ENCODE results near the gene CENPP.

The CENPP gene

GRCh38 chr9:92550765-92551164 is 225.0 kb downstream of the CENPP start:
- Histone ChIP-seq H3K36me3 (ENCODE audit: control insufficient read depth in 4 of 4, insufficient read depth in 4 of 4, low read length in 3 of 4) (no peaks in the 10 kb centered on the region), H3K9me3 (ENCODE audit: control extremely low read depth in 1 of 5, control insufficient read depth in 4 of 5, insufficient read depth in 2 of 5, low read depth in 1 of 5, low read length in 4 of 5) (no peaks in the 10 kb centered on the region), H3K4me1 (ENCODE audit: control extremely low read depth in 1 of 4, control insufficient read depth in 4 of 4, insufficient read depth in 4 of 4, low read length in 3 of 4) (no peaks in the 10 kb centered on the region), H3K27ac (ENCODE audit: insufficient read depth in 1 of 2, low read depth in 1 of 2, low read length in 2 of 2, poor library complexity in 1 of 2, severe bottlenecking in 2 of 2) (no peak overlapping the region), H3K4me3 (ENCODE audit: control insufficient read depth in 1 of 7, extremely low read depth in 1 of 7, insufficient read depth in 4 of 7, low read depth in 2 of 7, low read length in 6 of 7) (no peak overlapping the region), H3K27me3 (replicated peaks in 2 of 5; ENCODE audit: control insufficient read depth in 4 of 5, insufficient read depth in 5 of 5, low read length in 4 of 5) (no peaks in the 10 kb centered on the region)
- POLR2A ChIA-PET, result no interaction called here
- WGBS (ENCODE audit: insufficient coverage), result 100% methylated on average over 1 of the region's 2 CpGs
- CTCF ChIA-PET, result no interaction called here
- DNase-seq, result no peak

- no peak overlapping the region for H3K27ac ChIP-seq (ENCODE audit: insufficient read depth in 1 of 2, low read depth in 1 of 2, low read length in 2 of 2, poor library complexity in 1 of 2, severe bottlenecking in 2 of 2)
- H3K36me3 ChIP-seq (ENCODE audit: control insufficient read depth in 4 of 4, insufficient read depth in 4 of 4, low read length in 3 of 4), result no peaks in the 10 kb centered on the region
- CTCF ChIA-PET, result interaction anchor here (1.1 kb wide), 1 partner anchor 52 kb away, joined by 3 read pairs; no protein-coding TSS in a partner anchor
- H3K4me3 ChIP-seq (ENCODE audit: control insufficient read depth in 1 of 7, extremely low read depth in 1 of 7, insufficient read depth in 4 of 7, low read depth in 2 of 7, low read length in 6 of 7), result no peak overlapping the region
- WGBS (ENCODE audit: insufficient coverage), result 96% methylated on average over 8 of the region's 16 CpGs
- no peaks in the 10 kb centered on the region for H3K27me3 ChIP-seq (replicated peaks in 2 of 5; ENCODE audit: control insufficient read depth in 4 of 5, insufficient read depth in 5 of 5, low read length in 4 of 5)
- peaks cover 0 to 15% (median 1%) of the 10 kb centered on the region in 4 experiments for H3K4me1 ChIP-seq (ENCODE audit: control extremely low read depth in 1 of 4, control insufficient read depth in 4 of 4, insufficient read depth in 4 of 4, low read length in 3 of 4)
- no peak for DNase-seq
- POLR2A ChIA-PET, result no interaction called here
- no peaks in the 10 kb centered on the region for H3K9me3 ChIP-seq (ENCODE audit: control extremely low read depth in 1 of 5, control insufficient read depth in 4 of 5, insufficient read depth in 2 of 5, low read depth in 1 of 5, low read length in 4 of 5)
Measured at GRCh38 chr9:92558612-92559374, 233.0 kb downstream of the CENPP start.

- 97% methylated on average over 4 of the region's 5 CpGs for WGBS (ENCODE audit: insufficient coverage)
- Histone ChIP-seq H3K4me3 (ENCODE audit: control insufficient read depth in 1 of 7, extremely low read depth in 1 of 7, insufficient read depth in 4 of 7, low read depth in 2 of 7, low read length in 6 of 7) (no peak overlapping the region), H3K4me1 (ENCODE audit: control extremely low read depth in 1 of 4, control insufficient read depth in 4 of 4, insufficient read depth in 4 of 4, low read length in 3 of 4) (peaks cover 0 to 29% (median 6%) of the 10 kb centered on the region in 4 experiments), H3K27me3 (replicated peaks in 2 of 5; ENCODE audit: control insufficient read depth in 4 of 5, insufficient read depth in 5 of 5, low read length in 4 of 5) (no peaks in the 10 kb centered on the region), H3K9me3 (ENCODE audit: control extremely low read depth in 1 of 5, control insufficient read depth in 4 of 5, insufficient read depth in 2 of 5, low read depth in 1 of 5, low read length in 4 of 5) (peaks cover 0 to 3% (median under 1%) of the 10 kb centered on the region in 5 experiments), H3K36me3 (ENCODE audit: control insufficient read depth in 4 of 4, insufficient read depth in 4 of 4, low read length in 3 of 4) (no peaks in the 10 kb centered on the region), H3K27ac (ENCODE audit: insufficient read depth in 1 of 2, low read depth in 1 of 2, low read length in 2 of 2, poor library complexity in 1 of 2, severe bottlenecking in 2 of 2) (no peak overlapping the region)
- CTCF ChIA-PET, result no interaction called here
- peak in 2 of 3 donors; percentile 3 to 8 for DNase-seq
- POLR2A ChIA-PET, result no interaction called here
Measured at GRCh38 chr9:92561374-92562330, 235.9 kb downstream of the CENPP start.

- no CpG with 5 or more reads among the region's 5 CpGs for WGBS (ENCODE audit: insufficient coverage)
- Histone ChIP-seq H3K9me3 (ENCODE audit: control extremely low read depth in 1 of 5, control insufficient read depth in 4 of 5, insufficient read depth in 2 of 5, low read depth in 1 of 5, low read length in 4 of 5) (peaks cover 0 to 6% (median 3%) of the 10 kb centered on the region in 5 experiments), H3K27me3 (replicated peaks in 2 of 5; ENCODE audit: control insufficient read depth in 4 of 5, insufficient read depth in 5 of 5, low read length in 4 of 5) (no peaks in the 10 kb centered on the region), H3K4me3 (ENCODE audit: control insufficient read depth in 1 of 7, extremely low read depth in 1 of 7, insufficient read depth in 4 of 7, low read depth in 2 of 7, low read length in 6 of 7) (no peak overlapping the region), H3K4me1 (ENCODE audit: control extremely low read depth in 1 of 4, control insufficient read depth in 4 of 4, insufficient read depth in 4 of 4, low read length in 3 of 4) (peaks cover 0 to 29% (median 6%) of the 10 kb centered on the region in 4 experiments), H3K27ac (ENCODE audit: insufficient read depth in 1 of 2, low read depth in 1 of 2, low read length in 2 of 2, poor library complexity in 1 of 2, severe bottlenecking in 2 of 2) (no peak overlapping the region), H3K36me3 (ENCODE audit: control insufficient read depth in 4 of 4, insufficient read depth in 4 of 4, low read length in 3 of 4) (no peaks in the 10 kb centered on the region)
- DNase-seq, result no peak
- ChIA-PET CTCF (no interaction called here), POLR2A (no interaction called here)
Measured at GRCh38 chr9:92562461-92562967, 236.8 kb downstream of the CENPP start.

- WGBS (ENCODE audit: insufficient coverage), result 92% methylated on average over 2 of the region's 3 CpGs
- Histone ChIP-seq H3K4me3 (ENCODE audit: control insufficient read depth in 1 of 7, extremely low read depth in 1 of 7, insufficient read depth in 4 of 7, low read depth in 2 of 7, low read length in 6 of 7) (no peak overlapping the region), H3K27me3 (replicated peaks in 2 of 5; ENCODE audit: control insufficient read depth in 4 of 5, insufficient read depth in 5 of 5, low read length in 4 of 5) (no peaks in the 10 kb centered on the region), H3K36me3 (ENCODE audit: control insufficient read depth in 4 of 4, insufficient read depth in 4 of 4, low read length in 3 of 4) (no peaks in the 10 kb centered on the region), H3K4me1 (ENCODE audit: control extremely low read depth in 1 of 4, control insufficient read depth in 4 of 4, insufficient read depth in 4 of 4, low read length in 3 of 4) (peaks cover 0 to 29% (median 6%) of the 10 kb centered on the region in 4 experiments), H3K9me3 (ENCODE audit: control extremely low read depth in 1 of 5, control insufficient read depth in 4 of 5, insufficient read depth in 2 of 5, low read depth in 1 of 5, low read length in 4 of 5) (peaks cover 0 to 8% (median 3%) of the 10 kb centered on the region in 5 experiments), H3K27ac (ENCODE audit: insufficient read depth in 1 of 2, low read depth in 1 of 2, low read length in 2 of 2, poor library complexity in 1 of 2, severe bottlenecking in 2 of 2) (no peak overlapping the region)
- ChIA-PET CTCF (no interaction called here), POLR2A (no interaction called here)
- DNase-seq, result peak; percentile 20 to 70 (median 64)
Measured at GRCh38 chr9:92563116-92564100, 237.7 kb downstream of the CENPP start.

GRCh38 chr9:92564504-92564903 is 238.8 kb downstream of the CENPP start:
- no peak overlapping the region for H3K27ac ChIP-seq (ENCODE audit: insufficient read depth in 1 of 2, low read depth in 1 of 2, low read length in 2 of 2, poor library complexity in 1 of 2, severe bottlenecking in 2 of 2)
- H3K4me3 ChIP-seq (ENCODE audit: control insufficient read depth in 1 of 7, extremely low read depth in 1 of 7, insufficient read depth in 4 of 7, low read depth in 2 of 7, low read length in 6 of 7), result peak overlapping the region in 1 of 7 experiments; percentile 3
- DNase-seq, result peak; percentile 49 to 88 (median 81)
- H3K9me3 ChIP-seq (ENCODE audit: control extremely low read depth in 1 of 5, control insufficient read depth in 4 of 5, insufficient read depth in 2 of 5, low read depth in 1 of 5, low read length in 4 of 5), result peaks cover 0 to 8% (median 3%) of the 10 kb centered on the region in 5 experiments
- H3K4me1 ChIP-seq (ENCODE audit: control extremely low read depth in 1 of 4, control insufficient read depth in 4 of 4, insufficient read depth in 4 of 4, low read length in 3 of 4), result peaks cover 0 to 29% (median 6%) of the 10 kb centered on the region in 4 experiments
- CTCF ChIA-PET, result no interaction called here
- POLR2A ChIA-PET, result no interaction called here
- H3K27me3 ChIP-seq (replicated peaks in 2 of 5; ENCODE audit: control insufficient read depth in 4 of 5, insufficient read depth in 5 of 5, low read length in 4 of 5), result no peaks in the 10 kb centered on the region
- no peaks in the 10 kb centered on the region for H3K36me3 ChIP-seq (ENCODE audit: control insufficient read depth in 4 of 4, insufficient read depth in 4 of 4, low read length in 3 of 4)

All from common myeloid progenitor, CD34-positive (primary cell).